ENCODE data around the gene PLEKHH1. TPM values are rescaled to one million over a fixed set of nuclear protein-coding genes. Genes with fewer than 3 reads are reported as not detected.
A peak's percentile ranks its signal among the peaks of the same experiment; 100 is the strongest.

Gene PLEKHH1
- total and polyA plus RNA-seq, 2 experiments from 2014 or later: 14.7 to 33.9 TPM

- no peaks in the 10 kb centered on the region for H3K36me3 ChIP-seq (ENCODE audit: insufficient read depth)
- Mint-ChIP-seq H3K4me3 (no peak overlapping the region), H3K4me1 (peaks cover 18% of the 10 kb centered on the region), H3K27me3 (ENCODE audit: insufficient read depth, low read depth, poor library complexity) (peaks cover 33% of the 10 kb centered on the region), H3K27ac (no peak overlapping the region), H3K9me3 (no peaks in the 10 kb centered on the region), H3K36me3 (ENCODE audit: low read depth) (no peaks in the 10 kb centered on the region)
- no peaks in the 10 kb centered on the region; the same call in 1 of the 2 replicates for H4K20me1 ChIP-seq (replicated peaks; ENCODE audit: insufficient read depth)
- no peaks in the 10 kb centered on the region; the same call in 1 of the 2 replicates for H3K4me1 ChIP-seq (ENCODE audit: insufficient read depth)
- peaks cover 55% of the 10 kb centered on the region for H3K27me3 ChIP-seq (ENCODE audit: insufficient read depth)
- H2AFZ ChIP-seq: no peak overlapping the region
- no peak overlapping the region for H3K4me3 ChIP-seq
- peak; percentile 53 for ATAC-seq
- DNase-seq (ENCODE audit: low spot score): peak; percentile 73
- 0 out of 2 replicates have a peak, but pooled peaks cover 3% of the 10 kb centered on the region for H3F3A ChIP-seq (replicated peaks; ENCODE audit: low read depth)
- H3K27ac ChIP-seq (ENCODE audit: low read depth): no peak overlapping the region
- H3K79me2 ChIP-seq (replicated peaks; ENCODE audit: insufficient read depth): no peaks in the 10 kb centered on the region
- TF ChIP-seq ZNF114 (CRISPR knock-in tag; IDR thresholded peaks at IDR 0.05) (no peak), CTCF (conservative IDR thresholded peaks at IDR 0.05; ENCODE audit: low read depth in 2 of 2) (peak; percentile 34 to 64)
- H3K4me2 ChIP-seq: no peak overlapping the region
- no peaks in the 10 kb centered on the region for H3K9me2 ChIP-seq (ENCODE audit: insufficient read depth)
Measured at GRCh38 chr14:67517083-67517482, 16.0 kb upstream of the PLEKHH1 start.

GRCh38 chr14:67519406-67519805 lies 13.7 kb upstream of the PLEKHH1 start:
- H3K9me3 Mint-ChIP-seq: no peaks in the 10 kb centered on the region
- Histone ChIP-seq H3K4me3 (no peak overlapping the region), H3K4me1 (ENCODE audit: insufficient read depth) (no peaks in the 10 kb centered on the region; the same call in 1 of the 2 replicates), H3K4me2 (no peak overlapping the region), H4K20me1 (replicated peaks; ENCODE audit: insufficient read depth) (no peaks in the 10 kb centered on the region; the same call in 1 of the 2 replicates), H3K27me3 (ENCODE audit: insufficient read depth) (peaks cover 41% of the 10 kb centered on the region), H2AFZ (no peak overlapping the region), H3K36me3 (ENCODE audit: insufficient read depth) (no peaks in the 10 kb centered on the region), H3F3A (replicated peaks; ENCODE audit: low read depth) (0 out of 2 replicates have a peak, but pooled peaks cover 3% of the 10 kb centered on the region), H3K27ac (ENCODE audit: low read depth) (no peak overlapping the region), H3K79me2 (replicated peaks; ENCODE audit: insufficient read depth) (no peaks in the 10 kb centered on the region), H3K9me2 (ENCODE audit: insufficient read depth) (no peaks in the 10 kb centered on the region)
- H3K4me1 Mint-ChIP-seq: peaks cover 7% of the 10 kb centered on the region; the same call in 1 of the 3 replicates
- no peaks in the 10 kb centered on the region for H3K36me3 Mint-ChIP-seq (ENCODE audit: low read depth)
- peaks cover 25% of the 10 kb centered on the region for H3K27me3 Mint-ChIP-seq (ENCODE audit: insufficient read depth, low read depth, poor library complexity)
- no peak overlapping the region for H3K27ac Mint-ChIP-seq
- no peak overlapping the region for H3K4me3 Mint-ChIP-seq
- TF ChIP-seq EZH2 (IDR thresholded peaks at IDR 0.05; ENCODE audit: low read depth, unreplicated experiment) (no peak), NANOG (IDR thresholded peaks at IDR 0.05; ENCODE audit: borderline replicate concordance) (no peak), ZNF114 (CRISPR knock-in tag; IDR thresholded peaks at IDR 0.05) (no peak)
- no peak for DNase-seq (ENCODE audit: low spot score)
- ATAC-seq: no peak

- Mint-ChIP-seq H3K9me3 (no peaks in the 10 kb centered on the region), H3K36me3 (ENCODE audit: low read depth) (no peaks in the 10 kb centered on the region), H3K27me3 (ENCODE audit: insufficient read depth, low read depth, poor library complexity) (peaks cover 21% of the 10 kb centered on the region), H3K4me3 (no peak overlapping the region), H3K27ac (no peak overlapping the region), H3K4me1 (peaks cover 7% of the 10 kb centered on the region; the same call in 1 of the 3 replicates)
- Histone ChIP-seq H4K20me1 (replicated peaks; ENCODE audit: insufficient read depth) (no peaks in the 10 kb centered on the region; the same call in 1 of the 2 replicates), H3K79me2 (replicated peaks; ENCODE audit: insufficient read depth) (no peaks in the 10 kb centered on the region), H3K27ac (ENCODE audit: low read depth) (no peak overlapping the region), H3K4me3 (no peak overlapping the region), H3K4me2 (no peak overlapping the region), H2AFZ (no peak overlapping the region), H3K27me3 (ENCODE audit: insufficient read depth) (peaks cover 34% of the 10 kb centered on the region), H3F3A (replicated peaks; ENCODE audit: low read depth) (0 out of 2 replicates have a peak, but pooled peaks cover 3% of the 10 kb centered on the region), H3K36me3 (ENCODE audit: insufficient read depth) (no peaks in the 10 kb centered on the region), H3K9me2 (ENCODE audit: insufficient read depth) (no peaks in the 10 kb centered on the region), H3K4me1 (ENCODE audit: insufficient read depth) (no peaks in the 10 kb centered on the region)
- ATAC-seq (no peak), DNase-seq (ENCODE audit: low spot score) (no peak)
- TF ChIP-seq STAT1 (IDR thresholded peaks at IDR 0.05; ENCODE audit: unreplicated experiment) (no peak), CTCF (conservative IDR thresholded peaks at IDR 0.05; ENCODE audit: low read depth in 2 of 2) (no peak), JUNB (IDR thresholded peaks at IDR 0.05; ENCODE audit: unreplicated experiment) (no peak), ZNF331 (CRISPR knock-in tag; IDR thresholded peaks at IDR 0.05; ENCODE audit: low read depth) (no peak), REST (IDR thresholded peaks at IDR 0.05; ENCODE audit: unreplicated experiment) (no peak), ZNF114 (CRISPR knock-in tag; IDR thresholded peaks at IDR 0.05) (no peak)
Measured at GRCh38 chr14:67520482-67520881, 12.6 kb upstream of the PLEKHH1 start.

Data from GM23338 (cell line).